Measurements from ENCODE around the gene BTBD6. TPM values are rescaled to one million over a fixed set of nuclear protein-coding genes. Genes with fewer than 3 reads are reported as not detected.

Gene BTBD6
- total and polyA plus RNA-seq, 2 experiments from 2014 or later: 42.2 to 47.5 TPM

- Histone ChIP-seq H3K27me3 (no peaks in the 10 kb centered on the region), H3K4me3 (no peak overlapping the region), H3K4me2 (no peak overlapping the region), H3K36me3 (replicated peaks; ENCODE audit: insufficient read depth, low read depth) (no peaks in the 10 kb centered on the region), H3K79me2 (no peaks in the 10 kb centered on the region), H3K9me3 (ENCODE audit: low read depth) (no peaks in the 10 kb centered on the region), H3K9me2 (replicated peaks; ENCODE audit: insufficient read depth) (no peaks in the 10 kb centered on the region), H3K27ac (no peak overlapping the region), H4K20me1 (ENCODE audit: insufficient read depth, poor library complexity, severe bottlenecking) (no peaks in the 10 kb centered on the region), H3K4me1 (ENCODE audit: insufficient read depth) (no peaks in the 10 kb centered on the region), H2AFZ (no peak overlapping the region)
- TF ChIP-seq EZH2 (IDR thresholded peaks at IDR 0.05; ENCODE audit: borderline replicate concordance) (no peak), EZH2phosphoT487 (IDR thresholded peaks at IDR 0.05; ENCODE audit: low read depth, severe bottlenecking, unreplicated experiment) (no peak), CTCF (IDR thresholded peaks at IDR 0.05; ENCODE audit: poor library complexity) (no peak)
- 76% methylated on average over 3 of the region's 3 CpGs for WGBS (ENCODE audit: low lambda C conversion rate, missing lambda C conversion rate)
- DNase-seq (ENCODE audit: low spot score): no peak
These were observed 32.7 kb upstream of the BTBD6 start for GRCh38 chr14:105215602-105216001.

GRCh38 chr14:105216490-105217247 lies 31.7 kb upstream of the BTBD6 start:
- TF ChIP-seq EZH2phosphoT487 (IDR thresholded peaks at IDR 0.05; ENCODE audit: low read depth, severe bottlenecking, unreplicated experiment) (no peak), EZH2 (IDR thresholded peaks at IDR 0.05; ENCODE audit: borderline replicate concordance) (no peak), CTCF (IDR thresholded peaks at IDR 0.05; ENCODE audit: poor library complexity) (no peak)
- no peak for DNase-seq (ENCODE audit: low spot score)
- H3K4me3 ChIP-seq: no peak overlapping the region
- H3K27ac ChIP-seq: no peak overlapping the region
- no peak overlapping the region for H3K4me2 ChIP-seq
- no peaks in the 10 kb centered on the region for H3K9me2 ChIP-seq (replicated peaks; ENCODE audit: insufficient read depth)
- WGBS (ENCODE audit: low lambda C conversion rate, missing lambda C conversion rate): 97% methylated on average over 29 of the region's 30 CpGs
- no peaks in the 10 kb centered on the region for H3K79me2 ChIP-seq
- no peaks in the 10 kb centered on the region for H3K27me3 ChIP-seq
- no peaks in the 10 kb centered on the region for H3K36me3 ChIP-seq (replicated peaks; ENCODE audit: insufficient read depth, low read depth)
- H3K9me3 ChIP-seq (ENCODE audit: low read depth): no peaks in the 10 kb centered on the region
- no peak overlapping the region for H2AFZ ChIP-seq
- H4K20me1 ChIP-seq (ENCODE audit: insufficient read depth, poor library complexity, severe bottlenecking): no peaks in the 10 kb centered on the region
- no peaks in the 10 kb centered on the region for H3K4me1 ChIP-seq (ENCODE audit: insufficient read depth)

GRCh38 chr14:105217774-105218173 lies 30.6 kb upstream of the BTBD6 start:
- TF ChIP-seq CTCF (IDR thresholded peaks at IDR 0.05; ENCODE audit: poor library complexity) (no peak), EZH2 (IDR thresholded peaks at IDR 0.05; ENCODE audit: borderline replicate concordance) (no peak), EZH2phosphoT487 (IDR thresholded peaks at IDR 0.05; ENCODE audit: low read depth, severe bottlenecking, unreplicated experiment) (no peak)
- 93% methylated on average over 11 of the region's 11 CpGs for WGBS (ENCODE audit: low lambda C conversion rate, missing lambda C conversion rate)
- H3K79me2 ChIP-seq: no peaks in the 10 kb centered on the region
- H3K36me3 ChIP-seq (replicated peaks; ENCODE audit: insufficient read depth, low read depth): no peaks in the 10 kb centered on the region
- H2AFZ ChIP-seq: no peak overlapping the region
- no peak overlapping the region for H3K4me3 ChIP-seq
- H3K27me3 ChIP-seq: no peaks in the 10 kb centered on the region
- no peak for DNase-seq (ENCODE audit: low spot score)
- no peaks in the 10 kb centered on the region for H4K20me1 ChIP-seq (ENCODE audit: insufficient read depth, poor library complexity, severe bottlenecking)
- no peaks in the 10 kb centered on the region for H3K9me2 ChIP-seq (replicated peaks; ENCODE audit: insufficient read depth)
- no peak overlapping the region for H3K4me2 ChIP-seq
- no peak overlapping the region for H3K27ac ChIP-seq
- no peaks in the 10 kb centered on the region for H3K9me3 ChIP-seq (ENCODE audit: low read depth)
- H3K4me1 ChIP-seq (ENCODE audit: insufficient read depth): no peaks in the 10 kb centered on the region
